Adrenal gland (tissue), 5 donors: ENCODE results near the gene BACH2.

ENCODE experiments used
- POLR2A ChIP-seq, 2 donors: fragments of 450-650 bp; IDR thresholded peaks; one replicate each; pipeline ENCODE4 v1.6.1; 2017; ENCODE audit warnings: antibody characterized with exemption in 2 of 2, mild to moderate bottlenecking in 2 of 2, moderate library complexity in 1 of 2
- TF ChIP-seq, protein P1 (sequence below), 6 experiments: fragments of 450-650 bp in 4 of 6; fragments of 200-600 bp in 2 of 6; sonication (generic) in 1 of 6; IDR thresholded peaks; 1 replicate in 5 of 6; 2 replicates in 1 of 6; pipeline versions ENCODE4 v1.5.1 to v1.8.0; 2016 to 2021; ENCODE audit warnings: antibody characterized with exemption in 6 of 6, mild to moderate bottlenecking in 2 of 6, moderate library complexity in 1 of 6
- donor health status: DM: no; HTN: no; CAD: no.

GRCh38 chr6:90103056-90103800 is 193.4 kb downstream of the BACH2 start:
- TF ChIP-seq POLR2A (IDR thresholded peaks at IDR 0.05), result no peak
- TF ChIP-seq, protein P1, sequence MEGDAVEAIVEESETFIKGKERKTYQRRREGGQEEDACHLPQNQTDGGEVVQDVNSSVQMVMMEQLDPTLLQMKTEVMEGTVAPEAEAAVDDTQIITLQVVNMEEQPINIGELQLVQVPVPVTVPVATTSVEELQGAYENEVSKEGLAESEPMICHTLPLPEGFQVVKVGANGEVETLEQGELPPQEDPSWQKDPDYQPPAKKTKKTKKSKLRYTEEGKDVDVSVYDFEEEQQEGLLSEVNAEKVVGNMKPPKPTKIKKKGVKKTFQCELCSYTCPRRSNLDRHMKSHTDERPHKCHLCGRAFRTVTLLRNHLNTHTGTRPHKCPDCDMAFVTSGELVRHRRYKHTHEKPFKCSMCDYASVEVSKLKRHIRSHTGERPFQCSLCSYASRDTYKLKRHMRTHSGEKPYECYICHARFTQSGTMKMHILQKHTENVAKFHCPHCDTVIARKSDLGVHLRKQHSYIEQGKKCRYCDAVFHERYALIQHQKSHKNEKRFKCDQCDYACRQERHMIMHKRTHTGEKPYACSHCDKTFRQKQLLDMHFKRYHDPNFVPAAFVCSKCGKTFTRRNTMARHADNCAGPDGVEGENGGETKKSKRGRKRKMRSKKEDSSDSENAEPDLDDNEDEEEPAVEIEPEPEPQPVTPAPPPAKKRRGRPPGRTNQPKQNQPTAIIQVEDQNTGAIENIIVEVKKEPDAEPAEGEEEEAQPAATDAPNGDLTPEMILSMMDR (IDR thresholded peaks at IDR 0.05), result no peak
